CD1c-positive myeloid dendritic cell (primary cell): ENCODE data around the gene ADK.
"Not testable (repeated sequence)": the region's sequence is repeated elsewhere in the genome, so short reads cannot be mapped to it uniquely, and the experiment has no call there.

Source experiments
- DNase-seq: peaks from one replicate; pipeline ENCODE4 v3.0.0-alpha.2; 2016; ENCODE audit errors: extremely low spot score

ADK gene

DNA sequence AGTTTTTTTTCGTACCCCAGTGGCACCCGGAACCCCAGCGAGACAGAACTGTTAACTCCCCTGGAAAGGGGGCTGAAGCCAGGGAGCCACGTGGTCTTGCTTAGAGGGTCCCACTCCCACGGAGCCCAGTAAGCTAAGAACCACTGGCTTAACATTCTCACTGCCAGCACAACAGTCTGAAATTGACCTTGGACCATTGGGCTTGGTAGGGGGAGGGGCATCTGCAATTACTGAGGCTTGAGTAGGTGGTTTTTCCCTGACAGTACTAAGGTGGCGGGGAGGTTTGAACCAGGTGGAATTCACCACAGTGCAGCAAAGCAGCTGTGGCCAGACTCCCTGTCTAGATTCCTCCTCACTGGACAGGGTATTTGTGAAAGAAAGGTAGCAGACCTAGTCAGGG lies 196.5 kb downstream of the ADK start:
- DNase-seq, result no peak

DNA sequence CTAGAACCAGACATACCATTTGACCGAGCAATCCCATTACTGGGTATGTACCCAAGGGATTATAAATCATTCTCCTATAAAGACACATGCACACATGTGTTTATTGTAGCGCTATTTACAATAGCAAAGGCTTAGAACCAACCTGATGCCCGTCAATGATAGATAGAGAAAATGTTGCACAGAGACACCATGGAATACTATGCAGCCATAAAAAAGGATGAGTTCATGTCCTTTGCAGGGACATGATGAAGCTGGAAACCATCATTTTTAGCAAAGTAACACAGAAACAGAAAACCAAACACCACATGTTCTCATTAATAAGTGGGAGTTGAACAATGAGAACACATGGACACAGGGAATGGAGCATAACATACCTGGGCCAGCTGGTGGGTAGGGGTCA lies 202.0 kb downstream of the ADK start:
- DNase-seq, result not testable (repeated sequence)

DNA sequence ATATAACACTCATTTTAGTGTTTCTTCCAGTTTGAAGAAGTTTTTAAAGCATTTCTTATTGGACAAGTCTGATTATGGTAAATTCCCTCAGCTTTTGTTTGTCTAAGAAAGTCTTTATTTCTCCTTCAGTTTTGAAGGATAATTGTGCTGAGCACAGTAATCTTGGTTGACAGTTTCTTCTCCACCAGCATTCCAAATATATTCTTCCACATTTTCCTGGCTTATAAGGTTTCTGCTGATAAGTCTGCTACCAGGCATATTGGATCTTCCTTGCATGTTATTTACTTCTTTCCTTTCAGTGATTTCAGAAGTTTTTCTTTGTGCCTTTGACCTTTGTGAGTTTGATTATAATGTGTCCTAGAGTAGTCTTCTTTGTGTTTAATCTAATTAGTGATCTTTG lies 210.7 kb downstream of the ADK start:
- DNase-seq, result no peak

DNA sequence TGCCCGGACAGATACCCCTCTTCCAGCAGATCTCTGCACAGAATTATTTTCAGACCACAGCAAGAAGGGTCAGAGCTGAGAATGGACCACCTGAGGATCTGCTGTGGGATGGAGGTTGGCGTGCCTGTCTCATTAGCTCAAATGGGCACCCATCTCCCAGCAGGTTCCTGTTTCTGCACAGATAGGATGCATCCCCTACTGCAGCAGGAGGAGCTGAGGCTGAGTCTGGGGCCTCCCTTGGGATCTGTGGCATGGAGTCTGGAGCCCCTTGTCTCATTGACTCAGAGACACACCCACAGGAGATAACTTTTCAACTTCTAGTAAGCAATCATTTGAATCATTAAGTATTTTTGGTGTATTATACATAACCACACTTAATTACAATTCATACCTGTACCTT lies 212.7 kb downstream of the ADK start:
- DNase-seq, result no peak

DNA sequence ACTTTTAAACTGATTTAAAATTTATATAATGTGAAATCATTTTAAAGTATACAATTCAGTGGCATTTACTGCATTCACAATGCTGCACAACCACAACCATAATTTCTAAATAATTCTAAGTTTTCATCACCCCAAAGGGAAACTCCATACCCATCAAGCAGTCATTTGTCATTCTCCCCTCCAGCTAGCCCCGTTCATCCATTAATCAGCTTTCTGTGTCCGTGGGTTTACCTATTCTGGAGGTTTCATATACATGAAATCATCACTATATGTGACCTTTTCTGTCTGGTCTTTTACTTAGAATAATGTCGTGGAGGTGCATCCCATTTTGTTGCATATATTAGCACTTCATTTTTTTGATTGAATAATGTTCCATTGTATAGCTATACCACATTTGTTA lies 214.1 kb downstream of the ADK start:
- DNase-seq, result no peak

DNA sequence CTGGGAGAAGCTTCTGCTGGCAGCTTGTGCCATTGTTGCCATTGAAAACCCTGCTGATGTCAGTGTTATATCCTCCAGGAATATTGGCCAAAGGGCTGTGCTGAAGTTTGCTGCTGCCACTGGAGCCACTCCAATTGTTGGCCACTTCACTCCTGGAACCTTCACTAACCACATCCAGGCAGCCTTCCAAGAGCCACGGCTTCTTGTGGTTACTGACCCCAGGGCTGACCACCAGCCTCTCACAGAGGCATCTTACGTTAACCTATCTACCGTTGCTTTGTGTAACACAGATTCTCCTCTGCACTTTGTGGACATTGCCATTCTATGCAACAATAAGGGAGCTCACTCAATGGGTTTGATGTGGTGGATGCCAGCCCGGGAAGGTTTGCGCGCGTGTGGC lies 220.7 kb downstream of the ADK start:
- DNase-seq, result no peak

DNA sequence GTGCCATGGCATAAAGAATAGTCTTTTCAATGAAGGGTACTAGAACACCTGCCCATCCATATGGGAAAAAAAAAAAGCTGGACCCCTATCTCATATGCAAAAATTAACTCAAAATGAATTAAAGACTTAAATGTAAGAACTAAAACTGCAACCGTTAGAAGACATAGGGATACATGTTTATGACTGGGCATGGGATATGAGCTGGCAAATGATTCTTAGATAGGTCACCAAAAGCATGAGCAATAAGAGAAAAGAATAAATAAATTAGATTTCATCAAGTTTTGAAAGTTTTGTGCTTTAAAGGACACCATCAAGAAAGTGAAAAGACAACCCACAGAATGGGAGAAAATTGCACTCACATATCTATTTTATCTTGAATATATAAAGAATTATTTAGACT lies 222.0 kb downstream of the ADK start:
- DNase-seq, result no peak

DNA sequence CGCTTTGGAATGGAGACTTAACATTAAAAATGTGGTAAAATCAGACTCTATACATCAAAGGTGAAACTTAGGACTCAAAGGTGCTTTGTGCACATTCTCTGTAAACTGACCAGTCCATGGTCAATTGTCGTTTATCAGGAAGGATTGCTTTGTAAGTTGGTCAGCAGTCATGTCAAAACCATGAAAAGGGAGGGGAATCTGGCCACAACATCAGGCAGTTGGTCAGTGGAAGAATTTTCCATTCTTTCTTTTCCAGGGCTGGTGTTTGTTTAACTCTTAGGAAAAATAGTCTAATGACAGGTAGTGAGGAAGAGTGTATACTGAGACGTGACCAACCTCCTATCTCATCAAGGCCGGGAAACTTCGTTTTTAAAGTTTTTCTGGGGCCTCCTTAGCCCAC lies 226.5 kb downstream of the ADK start:
- DNase-seq, result no peak

DNA sequence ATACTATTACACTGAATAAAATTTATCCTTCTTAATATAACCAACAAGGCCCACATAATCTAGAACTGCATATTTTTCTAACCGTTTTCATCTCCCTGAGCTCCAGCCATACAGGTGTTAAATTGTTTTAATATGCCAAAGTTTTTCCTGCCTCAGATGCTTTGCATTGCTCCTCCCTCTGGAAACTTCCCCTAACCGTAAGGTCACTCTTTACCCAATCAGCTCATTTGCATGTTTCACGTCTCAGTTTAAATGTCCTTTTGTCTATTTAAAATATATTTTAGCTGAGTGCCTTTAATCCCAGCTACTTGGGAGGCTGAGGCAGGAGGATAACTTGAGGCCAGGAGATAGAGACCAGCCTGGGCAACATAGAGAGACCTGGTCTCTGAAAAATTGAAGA lies 228.5 kb downstream of the ADK start:
- no peak for DNase-seq

DNA sequence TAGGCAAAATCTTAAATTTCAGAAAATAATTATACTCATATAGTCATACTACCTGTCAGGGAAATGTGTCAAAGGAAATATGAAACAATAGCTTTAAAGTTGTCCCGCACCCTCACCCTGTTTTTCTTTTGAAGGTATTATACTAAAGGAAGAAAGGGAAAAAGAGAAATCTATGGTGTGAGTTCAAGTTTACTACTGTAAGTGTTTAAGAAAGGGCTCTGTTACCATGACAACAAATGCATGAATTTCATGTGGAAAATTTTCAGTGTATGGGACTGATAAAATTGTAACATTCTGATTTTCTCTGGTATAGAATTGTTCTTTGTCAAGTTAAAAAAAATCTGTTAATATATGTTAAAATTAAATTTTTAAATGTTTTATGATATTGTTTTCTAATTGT lies 229.8 kb downstream of the ADK start:
- no peak for DNase-seq

DNA sequence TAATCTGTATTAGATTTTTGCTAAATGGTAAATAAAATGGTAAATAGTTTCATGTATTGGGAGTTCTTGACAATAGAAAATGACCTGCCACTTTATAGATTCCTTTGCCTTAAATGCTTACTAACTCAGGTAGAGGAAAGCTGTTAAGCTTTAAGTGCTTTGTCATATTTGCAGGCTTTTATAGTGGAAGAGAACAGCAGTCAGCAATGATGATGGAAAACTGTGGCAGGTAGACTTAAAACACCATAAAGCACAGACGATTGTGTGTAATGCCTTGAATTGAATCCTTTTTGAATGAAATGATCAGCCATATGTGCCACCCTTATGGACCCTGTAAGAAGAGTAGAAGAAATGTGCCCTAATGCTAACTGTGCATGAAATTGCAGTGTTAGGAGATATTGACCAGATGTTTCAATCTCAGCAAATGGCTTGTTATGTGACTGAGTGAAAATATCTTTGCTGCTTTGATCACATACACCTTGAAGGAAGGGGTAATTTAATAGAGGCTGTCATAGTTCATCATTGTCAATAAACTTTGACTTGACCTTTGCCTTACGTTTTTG lies 230.4 kb downstream of the ADK start:
- no peak for DNase-seq

DNA sequence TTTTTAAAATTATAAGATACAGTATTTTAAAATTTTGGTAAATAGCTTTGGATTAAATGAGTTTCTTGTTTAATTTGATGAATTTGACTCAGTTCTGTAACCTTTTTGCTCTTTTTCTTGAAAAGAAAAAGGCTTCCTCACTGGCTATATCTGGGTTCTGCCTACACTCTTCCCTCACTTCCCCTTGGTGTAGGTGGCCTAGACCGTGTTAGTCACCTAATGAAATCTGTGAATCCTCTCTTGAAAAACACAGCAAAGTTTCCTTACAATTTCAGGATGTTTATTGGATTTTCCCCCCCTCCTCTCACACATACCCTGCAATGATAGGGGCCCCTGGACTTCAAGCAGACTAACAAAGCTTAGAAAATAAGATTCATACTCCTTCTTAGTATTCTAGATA lies 231.6 kb downstream of the ADK start:
- DNase-seq, result peak; percentile 70

DNA sequence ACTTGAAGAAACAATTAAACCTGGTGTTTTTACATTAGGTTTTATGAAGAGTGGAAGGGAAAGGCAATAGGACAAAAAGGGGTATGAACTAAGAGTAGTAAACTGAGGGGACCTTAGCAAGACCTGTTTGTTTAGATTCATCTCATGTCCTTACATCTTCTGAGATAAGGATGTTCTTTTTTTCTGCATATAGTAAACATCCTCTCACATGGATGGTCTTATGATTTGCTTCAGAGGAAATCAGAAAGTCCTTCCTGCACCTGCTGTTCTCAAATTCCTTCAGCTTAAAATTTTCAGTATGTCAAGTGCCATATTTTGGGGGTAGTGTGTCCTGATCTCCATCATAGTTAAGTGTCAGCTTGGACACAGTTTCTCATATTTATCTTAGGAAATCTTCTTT lies 232.6 kb downstream of the ADK start:
- no peak for DNase-seq

DNA sequence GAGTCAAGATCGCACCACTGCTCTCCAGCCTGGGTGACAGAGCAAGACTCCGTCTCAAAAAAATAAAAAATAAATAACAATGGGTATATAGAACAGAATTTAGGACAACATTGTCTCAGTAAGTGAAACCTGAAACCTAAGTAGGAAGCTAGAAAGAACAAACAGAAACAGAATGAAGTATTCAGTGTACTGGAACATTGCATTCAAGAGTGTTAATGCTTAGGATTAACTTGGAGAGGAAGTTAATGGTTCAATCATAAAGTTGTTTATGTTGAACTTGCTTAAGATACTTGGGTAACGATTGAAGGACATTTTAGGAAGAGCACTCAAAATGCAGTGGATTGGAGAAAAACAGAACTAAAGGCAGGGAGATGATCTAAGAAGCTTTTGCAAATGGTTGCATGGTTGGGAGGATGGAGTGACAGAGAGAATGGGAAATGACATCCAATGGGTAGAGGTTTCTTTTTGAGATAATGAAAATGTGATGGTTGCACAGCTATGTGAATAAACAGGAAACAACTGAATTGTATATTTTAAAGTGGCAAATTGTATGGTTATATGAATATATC lies 233.7 kb downstream of the ADK start:
- peak; percentile 28 for DNase-seq

DNA sequence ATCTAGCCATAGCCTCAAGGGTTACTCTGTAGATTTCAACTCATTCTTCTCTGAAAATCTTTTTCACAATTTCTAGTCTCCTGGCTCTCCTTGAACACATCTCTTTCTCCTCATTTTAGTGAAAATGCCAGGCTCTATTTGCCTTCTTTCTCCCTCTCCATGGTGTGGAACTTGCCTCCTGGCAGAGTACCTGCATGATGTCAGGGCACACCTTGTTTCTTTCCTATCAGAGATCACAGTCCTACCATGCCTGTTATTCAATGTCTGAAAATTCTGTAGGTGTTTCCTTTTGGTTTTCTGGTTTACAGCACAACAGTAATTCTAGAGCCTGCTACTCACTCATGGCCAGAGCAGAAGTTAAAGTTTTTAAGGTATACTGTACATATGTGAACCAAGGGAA lies 237.8 kb downstream of the ADK start:
- DNase-seq, result no peak

DNA sequence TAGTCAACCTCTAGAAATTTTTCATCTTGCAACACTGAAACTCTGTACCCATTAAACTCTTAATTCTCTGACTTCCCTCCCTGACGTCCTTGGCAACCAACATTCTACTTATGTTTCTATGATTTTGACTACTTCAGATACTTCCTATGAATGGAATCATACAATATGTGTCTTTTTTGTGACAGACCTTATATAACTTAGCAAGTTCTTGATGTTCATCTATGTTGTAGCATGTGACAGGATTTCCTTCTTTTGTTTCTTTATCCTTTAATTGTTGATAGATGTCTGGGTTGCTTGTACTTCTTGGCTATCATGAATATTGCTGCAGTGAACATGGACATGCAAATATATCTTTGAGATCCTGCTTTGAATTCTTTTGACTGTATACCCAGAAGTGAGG lies 240.8 kb downstream of the ADK start:
- DNase-seq, result no peak

DNA sequence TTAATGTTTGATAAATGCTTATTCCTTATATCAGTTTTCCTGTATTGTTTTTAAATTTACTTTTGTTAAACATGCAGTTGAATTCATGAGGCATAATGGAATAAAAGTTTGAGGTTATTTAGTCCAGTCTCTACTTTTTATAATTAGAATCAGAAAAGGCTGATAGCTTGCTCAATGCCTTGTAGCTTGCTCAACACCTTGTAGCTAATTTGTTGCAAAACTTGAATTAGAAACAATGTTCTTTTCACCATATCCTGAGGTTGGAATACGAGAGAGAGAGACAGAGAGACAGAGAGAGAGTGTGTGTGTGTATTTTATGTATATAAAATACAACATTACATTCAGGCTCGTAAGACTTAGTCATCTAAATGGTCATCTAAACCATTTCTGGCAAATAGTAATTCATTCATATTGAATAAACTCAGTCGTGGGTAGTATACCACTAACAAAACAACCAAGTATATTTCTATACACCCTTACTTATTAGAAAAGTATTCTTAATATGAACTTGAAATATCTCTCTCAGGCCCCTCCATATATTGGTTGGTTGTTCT lies 243.5 kb downstream of the ADK start:
- DNase-seq, result no peak

DNA sequence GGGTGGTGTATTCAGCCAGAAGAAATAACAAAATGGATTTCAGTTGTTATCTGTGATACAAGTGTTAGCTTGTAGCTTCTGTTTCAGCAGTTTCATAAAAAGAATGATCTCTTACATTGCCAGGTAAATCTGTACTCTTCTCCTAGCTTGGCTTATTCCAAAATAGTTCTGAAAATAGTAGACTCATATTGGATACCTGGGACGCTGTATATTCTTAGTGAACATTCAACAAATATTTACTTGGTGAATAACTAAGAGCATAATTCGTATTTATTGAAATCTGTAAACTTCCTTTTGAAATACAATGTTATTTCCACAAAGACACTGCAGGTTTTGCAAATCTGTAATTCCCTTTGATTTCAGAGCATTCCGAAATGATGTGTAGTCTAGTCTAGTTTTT lies 249.2 kb downstream of the ADK start:
- DNase-seq, result no peak

DNA sequence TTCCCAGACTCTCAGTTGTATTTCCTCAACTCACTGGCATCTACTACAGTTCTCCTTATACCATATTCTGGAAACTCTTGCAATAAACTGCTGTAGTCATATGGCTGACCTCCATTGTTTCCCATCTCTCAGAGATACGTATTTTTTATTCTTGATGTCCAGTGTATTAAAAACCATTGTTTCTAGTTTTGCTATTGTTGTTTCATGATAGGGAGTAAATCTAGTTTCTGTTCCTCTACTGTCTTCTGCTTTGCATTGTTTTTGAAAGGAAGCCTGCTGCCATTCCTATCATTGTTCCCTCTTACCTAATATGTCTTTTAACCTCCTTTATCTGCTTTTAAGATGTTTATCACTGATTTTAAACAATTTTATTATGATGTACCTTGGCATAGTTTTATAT lies 255.0 kb downstream of the ADK start:
- DNase-seq, result peak; percentile 6

DNA sequence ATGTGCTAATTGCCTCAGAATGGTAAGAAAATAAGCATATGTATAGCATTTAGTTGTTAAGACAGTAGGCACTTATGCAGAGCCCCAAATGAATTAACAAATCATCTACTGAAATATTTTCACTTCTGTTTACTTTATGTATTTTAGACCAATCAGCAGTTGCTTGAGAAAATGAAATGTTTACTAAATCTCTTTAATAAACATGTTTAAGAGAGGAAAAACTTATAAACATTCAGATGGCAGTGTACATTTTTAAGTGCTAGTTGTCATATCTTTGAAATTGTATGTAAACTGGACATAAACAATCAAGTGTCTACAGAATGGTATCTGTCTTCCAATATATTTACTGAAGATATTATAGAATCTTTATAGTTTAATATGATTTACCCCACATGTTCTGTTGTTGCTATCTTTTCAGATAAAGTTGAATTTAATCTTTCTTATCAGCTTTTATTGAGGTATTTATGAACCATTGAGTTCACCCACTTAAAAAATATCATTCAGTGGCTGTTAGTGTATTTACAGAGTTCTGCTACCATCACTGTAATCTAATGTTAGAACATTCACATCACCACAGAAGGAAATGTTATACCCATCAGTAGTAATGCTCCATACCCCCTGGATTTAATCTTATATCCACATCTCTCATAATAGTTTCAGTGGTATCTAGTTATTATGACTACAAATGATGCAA lies 264.3 kb downstream of the ADK start:
- DNase-seq, result no peak

DNA sequence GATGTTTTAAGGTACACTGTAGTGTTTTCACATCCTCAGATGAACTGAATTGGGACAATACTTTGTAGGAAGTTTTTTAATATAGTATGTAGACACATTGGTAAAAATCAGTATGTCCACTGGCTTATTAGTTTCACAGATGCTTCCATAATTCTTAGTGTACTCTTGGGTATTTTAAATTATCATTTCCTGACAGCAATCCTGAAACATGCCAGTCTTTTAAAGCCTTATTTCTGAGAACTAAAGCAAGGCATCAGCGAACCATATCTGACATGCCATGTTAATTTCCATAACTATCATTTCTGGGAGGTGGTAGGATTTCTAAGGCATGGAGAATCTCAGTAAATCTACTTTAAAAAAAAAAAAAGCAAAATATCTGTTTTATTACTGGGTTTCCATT lies 266.4 kb downstream of the ADK start:
- no peak for DNase-seq

DNA sequence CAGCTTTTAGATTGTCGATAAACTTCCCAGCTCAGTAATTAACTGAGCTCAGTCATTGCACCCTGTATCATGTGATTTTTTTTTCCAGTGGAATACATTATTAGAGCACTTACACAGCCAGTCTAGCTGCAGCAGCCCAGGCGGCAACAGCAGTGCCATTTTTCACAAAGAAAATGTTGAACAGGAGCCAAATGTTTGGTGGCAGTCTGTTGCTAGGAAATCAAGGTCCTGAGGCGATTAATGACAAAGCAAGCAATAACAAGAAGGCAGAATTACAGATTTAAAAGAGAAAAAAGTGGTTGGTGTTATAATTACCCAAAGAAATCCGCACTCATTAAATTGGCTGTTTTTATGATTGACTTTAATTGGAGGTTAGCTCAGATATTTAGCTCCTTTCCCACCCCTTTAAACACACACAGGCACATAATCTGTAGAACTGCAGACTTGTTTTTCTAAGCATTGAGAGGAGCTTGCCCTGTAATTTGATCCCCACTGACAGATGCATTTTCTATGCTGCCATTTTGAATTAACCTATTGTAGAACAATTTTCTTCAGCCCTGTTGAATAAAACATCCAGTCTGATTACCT lies 267.4 kb downstream of the ADK start:
- no peak for DNase-seq

DNA sequence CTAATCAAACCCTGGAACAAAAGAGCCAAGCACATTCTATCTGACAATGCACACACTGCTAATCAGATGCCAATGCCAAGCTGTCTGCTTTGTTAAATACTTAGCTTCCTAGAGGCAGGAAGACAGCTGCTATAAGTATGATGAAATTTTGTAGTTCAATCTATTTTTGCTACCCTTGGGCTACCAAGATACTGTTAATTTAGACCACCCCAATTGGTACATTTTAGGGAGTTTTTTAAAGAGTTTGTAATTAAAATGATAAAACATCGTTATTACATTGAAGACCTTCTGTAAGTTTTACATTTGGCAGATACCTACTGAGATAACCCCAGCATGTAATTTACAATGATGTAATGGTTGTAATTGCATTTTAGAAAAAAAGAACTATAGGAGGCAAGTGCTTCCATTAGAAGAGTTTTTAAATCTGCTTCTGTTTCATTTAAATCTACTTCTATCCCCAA lies 268.5 kb downstream of the ADK start:
- DNase-seq, result no peak
